ENCODE results near the gene CMSS1. TPM values are rescaled to one million over a fixed set of nuclear protein-coding genes. Genes with fewer than 3 reads are reported as not detected.

Gene CMSS1
- total and polyA plus RNA-seq, 4 donors = 3.8 to 19.5 (median 7.5) TPM

DNA sequence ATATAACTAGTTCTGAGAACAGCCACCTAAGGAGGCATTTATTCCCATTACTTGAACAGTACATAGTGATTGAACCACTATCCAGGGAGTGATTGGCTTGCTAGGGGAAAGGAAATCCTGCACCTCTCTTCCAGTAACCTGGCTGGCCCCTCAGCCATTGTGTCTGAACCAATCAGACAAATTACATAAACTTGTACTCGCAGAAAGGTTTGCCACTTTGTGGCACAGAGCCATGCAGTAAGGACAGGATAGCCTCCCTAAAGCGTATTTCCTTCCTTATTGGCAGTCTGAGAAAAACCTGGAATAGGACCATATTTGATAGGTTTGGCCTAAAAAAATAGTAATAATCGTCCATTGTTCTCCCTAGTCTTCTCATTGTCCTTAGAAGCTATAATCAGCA lies 19.0 kb downstream of the CMSS1 start:
- Histone ChIP-seq H3K9me3 (ENCODE audit: control insufficient read depth in 4 of 4, low read length in 3 of 4) (no peaks in the 10 kb centered on the region), H3K27me3 (ENCODE audit: control insufficient read depth in 4 of 4, insufficient read depth in 4 of 4, low read length in 3 of 4) (no peaks in the 10 kb centered on the region), H3K36me3 (ENCODE audit: control insufficient read depth in 4 of 4, insufficient read depth in 3 of 4, low read depth in 1 of 4, low read length in 3 of 4) (peaks cover 0 to 1% (median 0%) of the 10 kb centered on the region in 4 donors), H3K4me1 (ENCODE audit: control insufficient read depth in 4 of 4, insufficient read depth in 4 of 4, low read length in 3 of 4) (peaks cover 0 to 4% (median 0%) of the 10 kb centered on the region in 4 donors), H3K4me3 (ENCODE audit: low read depth in 1 of 3, low read length in 3 of 3) (no peak overlapping the region), H3K9ac (ENCODE audit: low read depth in 1 of 2, low read length in 2 of 2) (no peak overlapping the region), H3K27ac (ENCODE audit: low read depth in 1 of 2, low read length in 2 of 2) (no peak overlapping the region)
- 80% methylated on average over 3 of the region's 3 CpGs for WGBS
- TF ChIP-seq FOXA2 (IDR thresholded peaks at IDR 0.05) (no peak), GABPA (IDR thresholded peaks at IDR 0.05 in 1 of 2, conservative IDR thresholded peaks at IDR 0.05 in 1 of 2) (no peak), JUND (IDR thresholded peaks at IDR 0.05) (no peak), EGR1 (IDR thresholded peaks at IDR 0.05; ENCODE audit: low read depth in 2 of 2) (no peak), FOXA1 (IDR thresholded peaks at IDR 0.05) (no peak), RAD21 (IDR thresholded peaks at IDR 0.05) (no peak), TAF1 (conservative IDR thresholded peaks at IDR 0.05) (no peak), NR2F2 (IDR thresholded peaks at IDR 0.05) (no peak), RXRA (IDR thresholded peaks at IDR 0.05) (no peak), SP1 (IDR thresholded peaks at IDR 0.05) (no peak), HNF4A (conservative IDR thresholded peaks at IDR 0.05) (no peak), HNF4G (IDR thresholded peaks at IDR 0.05) (no peak), YY1 (IDR thresholded peaks at IDR 0.05) (no peak)
- TF ChIP-seq, protein P1, sequence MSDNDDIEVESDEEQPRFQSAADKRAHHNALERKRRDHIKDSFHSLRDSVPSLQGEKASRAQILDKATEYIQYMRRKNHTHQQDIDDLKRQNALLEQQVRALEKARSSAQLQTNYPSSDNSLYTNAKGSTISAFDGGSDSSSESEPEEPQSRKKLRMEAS (IDR thresholded peaks at IDR 0.05) = no peak
- TF ChIP-seq, protein P2, sequence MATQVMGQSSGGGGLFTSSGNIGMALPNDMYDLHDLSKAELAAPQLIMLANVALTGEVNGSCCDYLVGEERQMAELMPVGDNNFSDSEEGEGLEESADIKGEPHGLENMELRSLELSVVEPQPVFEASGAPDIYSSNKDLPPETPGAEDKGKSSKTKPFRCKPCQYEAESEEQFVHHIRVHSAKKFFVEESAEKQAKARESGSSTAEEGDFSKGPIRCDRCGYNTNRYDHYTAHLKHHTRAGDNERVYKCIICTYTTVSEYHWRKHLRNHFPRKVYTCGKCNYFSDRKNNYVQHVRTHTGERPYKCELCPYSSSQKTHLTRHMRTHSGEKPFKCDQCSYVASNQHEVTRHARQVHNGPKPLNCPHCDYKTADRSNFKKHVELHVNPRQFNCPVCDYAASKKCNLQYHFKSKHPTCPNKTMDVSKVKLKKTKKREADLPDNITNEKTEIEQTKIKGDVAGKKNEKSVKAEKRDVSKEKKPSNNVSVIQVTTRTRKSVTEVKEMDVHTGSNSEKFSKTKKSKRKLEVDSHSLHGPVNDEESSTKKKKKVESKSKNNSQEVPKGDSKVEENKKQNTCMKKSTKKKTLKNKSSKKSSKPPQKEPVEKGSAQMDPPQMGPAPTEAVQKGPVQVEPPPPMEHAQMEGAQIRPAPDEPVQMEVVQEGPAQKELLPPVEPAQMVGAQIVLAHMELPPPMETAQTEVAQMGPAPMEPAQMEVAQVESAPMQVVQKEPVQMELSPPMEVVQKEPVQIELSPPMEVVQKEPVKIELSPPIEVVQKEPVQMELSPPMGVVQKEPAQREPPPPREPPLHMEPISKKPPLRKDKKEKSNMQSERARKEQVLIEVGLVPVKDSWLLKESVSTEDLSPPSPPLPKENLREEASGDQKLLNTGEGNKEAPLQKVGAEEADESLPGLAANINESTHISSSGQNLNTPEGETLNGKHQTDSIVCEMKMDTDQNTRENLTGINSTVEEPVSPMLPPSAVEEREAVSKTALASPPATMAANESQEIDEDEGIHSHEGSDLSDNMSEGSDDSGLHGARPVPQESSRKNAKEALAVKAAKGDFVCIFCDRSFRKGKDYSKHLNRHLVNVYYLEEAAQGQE (IDR thresholded peaks at IDR 0.05) = no peak
- TF ChIP-seq, protein P3, sequence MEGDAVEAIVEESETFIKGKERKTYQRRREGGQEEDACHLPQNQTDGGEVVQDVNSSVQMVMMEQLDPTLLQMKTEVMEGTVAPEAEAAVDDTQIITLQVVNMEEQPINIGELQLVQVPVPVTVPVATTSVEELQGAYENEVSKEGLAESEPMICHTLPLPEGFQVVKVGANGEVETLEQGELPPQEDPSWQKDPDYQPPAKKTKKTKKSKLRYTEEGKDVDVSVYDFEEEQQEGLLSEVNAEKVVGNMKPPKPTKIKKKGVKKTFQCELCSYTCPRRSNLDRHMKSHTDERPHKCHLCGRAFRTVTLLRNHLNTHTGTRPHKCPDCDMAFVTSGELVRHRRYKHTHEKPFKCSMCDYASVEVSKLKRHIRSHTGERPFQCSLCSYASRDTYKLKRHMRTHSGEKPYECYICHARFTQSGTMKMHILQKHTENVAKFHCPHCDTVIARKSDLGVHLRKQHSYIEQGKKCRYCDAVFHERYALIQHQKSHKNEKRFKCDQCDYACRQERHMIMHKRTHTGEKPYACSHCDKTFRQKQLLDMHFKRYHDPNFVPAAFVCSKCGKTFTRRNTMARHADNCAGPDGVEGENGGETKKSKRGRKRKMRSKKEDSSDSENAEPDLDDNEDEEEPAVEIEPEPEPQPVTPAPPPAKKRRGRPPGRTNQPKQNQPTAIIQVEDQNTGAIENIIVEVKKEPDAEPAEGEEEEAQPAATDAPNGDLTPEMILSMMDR (IDR thresholded peaks at IDR 0.05; ENCODE audit: low read depth, low read length, missing input control) = no peak
- TF ChIP-seq, protein P4, sequence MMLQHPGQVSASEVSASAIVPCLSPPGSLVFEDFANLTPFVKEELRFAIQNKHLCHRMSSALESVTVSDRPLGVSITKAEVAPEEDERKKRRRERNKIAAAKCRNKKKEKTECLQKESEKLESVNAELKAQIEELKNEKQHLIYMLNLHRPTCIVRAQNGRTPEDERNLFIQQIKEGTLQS (IDR thresholded peaks at IDR 0.05) = no peak
- TF ChIP-seq, protein P5, sequence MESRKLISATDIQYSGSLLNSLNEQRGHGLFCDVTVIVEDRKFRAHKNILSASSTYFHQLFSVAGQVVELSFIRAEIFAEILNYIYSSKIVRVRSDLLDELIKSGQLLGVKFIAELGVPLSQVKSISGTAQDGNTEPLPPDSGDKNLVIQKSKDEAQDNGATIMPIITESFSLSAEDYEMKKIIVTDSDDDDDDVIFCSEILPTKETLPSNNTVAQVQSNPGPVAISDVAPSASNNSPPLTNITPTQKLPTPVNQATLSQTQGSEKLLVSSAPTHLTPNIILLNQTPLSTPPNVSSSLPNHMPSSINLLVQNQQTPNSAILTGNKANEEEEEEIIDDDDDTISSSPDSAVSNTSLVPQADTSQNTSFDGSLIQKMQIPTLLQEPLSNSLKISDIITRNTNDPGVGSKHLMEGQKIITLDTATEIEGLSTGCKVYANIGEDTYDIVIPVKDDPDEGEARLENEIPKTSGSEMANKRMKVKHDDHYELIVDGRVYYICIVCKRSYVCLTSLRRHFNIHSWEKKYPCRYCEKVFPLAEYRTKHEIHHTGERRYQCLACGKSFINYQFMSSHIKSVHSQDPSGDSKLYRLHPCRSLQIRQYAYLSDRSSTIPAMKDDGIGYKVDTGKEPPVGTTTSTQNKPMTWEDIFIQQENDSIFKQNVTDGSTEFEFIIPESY (IDR thresholded peaks at IDR 0.05) = no peak
- DNase-seq (ENCODE audit: low spot score) = no peak
